ENCODE measurements around the gene ANKRD6.

The ANKRD6 gene

GRCh38 chr6:89669002-89669401 is 236.1 kb downstream of the ANKRD6 start:
- TF ChIP-seq CTCF (IDR thresholded peaks at IDR 0.05; ENCODE audit: borderline replicate concordance, control extremely low read depth, extremely low read depth, insufficient read depth, missing control alignments), result no peak
- in situ Hi-C loops (cut with MboI; ENCODE audit: low sequenced_read_pairs, unreplicated experiment), result no loop called here
- DNase-seq (ENCODE audit: low spot score), result no peak

- TF ChIP-seq CTCF (IDR thresholded peaks at IDR 0.05; ENCODE audit: borderline replicate concordance, control extremely low read depth, extremely low read depth, insufficient read depth, missing control alignments), result no peak
- no peak for DNase-seq (ENCODE audit: low spot score)
- in situ Hi-C loops (cut with MboI; ENCODE audit: low sequenced_read_pairs, unreplicated experiment), result no loop called here
These were observed 238.1 kb downstream of the ANKRD6 start for GRCh38 chr6:89670935-89671565.

GRCh38 chr6:89675949-89676748 is 243.2 kb downstream of the ANKRD6 start:
- in situ Hi-C loops (cut with MboI; ENCODE audit: low sequenced_read_pairs, unreplicated experiment), result no loop called here
- DNase-seq (ENCODE audit: low spot score), result no peak
- no peak for TF ChIP-seq CTCF (IDR thresholded peaks at IDR 0.05; ENCODE audit: borderline replicate concordance, control extremely low read depth, extremely low read depth, insufficient read depth, missing control alignments)

GRCh38 chr6:89678531-89678930 is 245.6 kb downstream of the ANKRD6 start:
- TF ChIP-seq CTCF (IDR thresholded peaks at IDR 0.05; ENCODE audit: borderline replicate concordance, control extremely low read depth, extremely low read depth, insufficient read depth, missing control alignments), result no peak
- DNase-seq (ENCODE audit: low spot score), result no peak
- in situ Hi-C loops (cut with MboI; ENCODE audit: low sequenced_read_pairs, unreplicated experiment), result no loop called here

- no peak for TF ChIP-seq CTCF (IDR thresholded peaks at IDR 0.05; ENCODE audit: borderline replicate concordance, control extremely low read depth, extremely low read depth, insufficient read depth, missing control alignments)
- DNase-seq (ENCODE audit: low spot score), result no peak
- in situ Hi-C loops (cut with MboI; ENCODE audit: low sequenced_read_pairs, unreplicated experiment), result no loop called here
These were observed 246.5 kb downstream of the ANKRD6 start for GRCh38 chr6:89679215-89680120.

- DNase-seq (ENCODE audit: low spot score), result no peak
- TF ChIP-seq CTCF (IDR thresholded peaks at IDR 0.05; ENCODE audit: borderline replicate concordance, control extremely low read depth, extremely low read depth, insufficient read depth, missing control alignments), result no peak
- in situ Hi-C loops (cut with MboI; ENCODE audit: low sequenced_read_pairs, unreplicated experiment), result no loop called here
These were observed 247.2 kb downstream of the ANKRD6 start for GRCh38 chr6:89680150-89680549.
